ENCODE measurements around the gene RCAN3. TPM values are rescaled to one million over a fixed set of nuclear protein-coding genes. Genes with fewer than 3 reads are reported as not detected.
"Not testable (repeated sequence)": the region's sequence is repeated elsewhere in the genome, so short reads cannot be mapped to it uniquely, and the experiment has no call there.

Gene RCAN3
- total RNA-seq, 2 donors from 2014 or later, result 12.6 to 15.1 TPM

GRCh38 chr1:24491577-24492360 lies 10.9 kb upstream of the RCAN3 start:
- H3K4me1 ChIP-seq, result no peaks in the 10 kb centered on the region
- H3K27me3 ChIP-seq, result no peaks in the 10 kb centered on the region
- TF ChIP-seq, protein P1, sequence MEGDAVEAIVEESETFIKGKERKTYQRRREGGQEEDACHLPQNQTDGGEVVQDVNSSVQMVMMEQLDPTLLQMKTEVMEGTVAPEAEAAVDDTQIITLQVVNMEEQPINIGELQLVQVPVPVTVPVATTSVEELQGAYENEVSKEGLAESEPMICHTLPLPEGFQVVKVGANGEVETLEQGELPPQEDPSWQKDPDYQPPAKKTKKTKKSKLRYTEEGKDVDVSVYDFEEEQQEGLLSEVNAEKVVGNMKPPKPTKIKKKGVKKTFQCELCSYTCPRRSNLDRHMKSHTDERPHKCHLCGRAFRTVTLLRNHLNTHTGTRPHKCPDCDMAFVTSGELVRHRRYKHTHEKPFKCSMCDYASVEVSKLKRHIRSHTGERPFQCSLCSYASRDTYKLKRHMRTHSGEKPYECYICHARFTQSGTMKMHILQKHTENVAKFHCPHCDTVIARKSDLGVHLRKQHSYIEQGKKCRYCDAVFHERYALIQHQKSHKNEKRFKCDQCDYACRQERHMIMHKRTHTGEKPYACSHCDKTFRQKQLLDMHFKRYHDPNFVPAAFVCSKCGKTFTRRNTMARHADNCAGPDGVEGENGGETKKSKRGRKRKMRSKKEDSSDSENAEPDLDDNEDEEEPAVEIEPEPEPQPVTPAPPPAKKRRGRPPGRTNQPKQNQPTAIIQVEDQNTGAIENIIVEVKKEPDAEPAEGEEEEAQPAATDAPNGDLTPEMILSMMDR (IDR thresholded peaks at IDR 0.05), result no peak
- no peak for DNase-seq
- H3K9me3 ChIP-seq, result no peaks in the 10 kb centered on the region
- no peaks in the 10 kb centered on the region for H3K36me3 ChIP-seq
- intact Hi-C loops (cut with DNase I), result no loop called here
- H3K27ac ChIP-seq, result no peak overlapping the region
- no peak overlapping the region for H3K4me3 ChIP-seq
- H3K9ac ChIP-seq (ENCODE audit: low read depth in 2 of 2, low read length in 2 of 2), result no peak overlapping the region

DNA sequence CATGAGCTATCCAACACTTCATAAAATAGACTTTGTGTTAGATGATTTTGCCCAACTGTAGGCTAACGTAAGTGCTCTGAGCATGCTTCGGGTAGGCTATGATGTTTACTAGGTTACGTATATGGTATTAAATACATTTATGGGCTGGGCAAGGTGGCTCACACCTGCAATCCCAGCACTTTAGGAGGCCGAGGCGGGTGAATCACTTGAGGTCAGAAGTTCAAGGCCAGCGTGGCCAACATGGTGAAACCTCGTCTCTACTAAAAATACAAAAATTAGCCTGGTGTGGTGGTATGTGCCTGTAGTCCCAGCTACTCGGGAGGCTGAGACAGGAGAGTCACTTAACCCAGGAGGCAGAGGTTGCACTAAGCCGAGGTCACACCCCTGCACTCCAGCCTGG lies 9.7 kb upstream of the RCAN3 start:
- H3K27ac ChIP-seq; DNase-seq; H3K27me3 ChIP-seq; H3K9me3 ChIP-seq; H3K36me3 ChIP-seq; H3K4me1 ChIP-seq; H3K4me3 ChIP-seq; intact Hi-C loops (cut with DNase I); H3K9ac ChIP-seq (ENCODE audit: low read depth in 2 of 2, low read length in 2 of 2): not testable (repeated sequence)

DNA sequence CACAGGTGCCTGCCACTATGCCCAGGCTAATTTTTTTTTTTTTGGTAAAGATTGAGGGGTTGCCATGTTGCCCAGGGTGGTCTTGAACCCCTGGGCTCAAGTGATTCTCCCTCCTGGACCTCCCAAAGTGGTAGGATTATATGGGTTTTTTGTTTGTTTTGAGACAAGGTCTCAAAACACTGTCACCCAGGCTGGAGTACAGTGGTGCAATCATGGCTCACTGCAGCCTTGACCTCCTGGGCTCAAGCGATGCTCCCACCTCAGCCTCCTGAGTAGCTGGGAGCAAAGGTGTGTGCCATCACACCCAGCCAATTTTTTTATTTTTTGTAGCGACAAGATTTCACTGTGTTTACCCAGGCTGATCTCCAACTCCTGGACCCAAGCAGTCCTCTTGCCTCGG lies 8.9 kb upstream of the RCAN3 start:
- intact Hi-C loops (cut with DNase I), result no loop called here
- H3K27me3 ChIP-seq, result no peaks in the 10 kb centered on the region
- TF ChIP-seq, protein P1 (IDR thresholded peaks at IDR 0.05), result no peak
- H3K9ac ChIP-seq (ENCODE audit: low read depth in 2 of 2, low read length in 2 of 2), result no peak overlapping the region
- H3K4me1 ChIP-seq, result no peaks in the 10 kb centered on the region
- H3K9me3 ChIP-seq, result no peaks in the 10 kb centered on the region
- H3K36me3 ChIP-seq, result no peaks in the 10 kb centered on the region
- H3K27ac ChIP-seq, result no peak overlapping the region
- DNase-seq, result no peak
- no peak overlapping the region for H3K4me3 ChIP-seq

- intact Hi-C loops (cut with DNase I), result no loop called here
- TF ChIP-seq, protein P1 (IDR thresholded peaks at IDR 0.05), result no peak
- no peak overlapping the region for H3K27ac ChIP-seq
- no peaks in the 10 kb centered on the region for H3K36me3 ChIP-seq
- no peak overlapping the region for H3K9ac ChIP-seq (ENCODE audit: low read depth in 2 of 2, low read length in 2 of 2)
- H3K27me3 ChIP-seq, result no peaks in the 10 kb centered on the region
- peaks cover 5% of the 10 kb centered on the region for H3K4me1 ChIP-seq
- H3K9me3 ChIP-seq, result no peaks in the 10 kb centered on the region
- no peak for DNase-seq
- H3K4me3 ChIP-seq, result no peak overlapping the region
Measured at GRCh38 chr1:24498589-24498988, 4.0 kb upstream of the RCAN3 start.

DNA sequence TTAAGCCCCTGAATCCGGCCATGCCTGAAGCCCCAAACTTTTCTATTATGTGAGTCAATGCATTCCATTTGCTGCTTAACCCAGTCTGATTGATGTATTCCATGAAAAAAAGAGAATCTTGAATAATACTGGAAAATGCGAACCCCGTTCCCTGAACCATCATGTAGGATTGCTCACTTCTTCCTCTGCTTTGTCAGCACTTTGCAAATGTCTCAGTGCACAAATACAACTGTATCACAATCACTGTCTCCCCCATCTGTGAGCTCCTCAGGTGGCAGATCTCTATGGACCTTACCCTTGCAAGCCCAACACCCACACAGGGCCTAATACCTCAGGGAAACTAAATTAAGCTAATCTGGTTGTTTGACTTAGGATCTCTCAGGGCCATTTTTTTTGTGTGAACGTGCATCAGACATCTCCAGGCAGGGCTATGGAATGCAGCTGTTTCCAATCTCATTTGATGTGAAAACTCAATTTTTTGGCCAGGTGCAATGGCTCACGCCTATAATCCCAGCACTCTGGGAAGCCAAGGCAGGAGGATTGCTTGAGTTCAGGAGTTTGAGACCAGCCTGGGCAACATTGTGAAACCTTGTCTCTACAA lies 2.1 kb upstream of the RCAN3 start:
- no peaks in the 10 kb centered on the region for H3K36me3 ChIP-seq
- TF ChIP-seq, protein P1 (IDR thresholded peaks at IDR 0.05), result no peak
- H3K27ac ChIP-seq, result no peak overlapping the region
- no peaks in the 10 kb centered on the region for H3K9me3 ChIP-seq
- no peak for DNase-seq
- H3K4me1 ChIP-seq, result peaks cover 5% of the 10 kb centered on the region
- intact Hi-C loops (cut with DNase I), result no loop called here
- no peak overlapping the region for H3K4me3 ChIP-seq
- H3K9ac ChIP-seq (ENCODE audit: low read depth in 2 of 2, low read length in 2 of 2), result no peak overlapping the region
- H3K27me3 ChIP-seq, result no peaks in the 10 kb centered on the region

All from colonic mucosa (tissue), 4 donors.